HUES64 (cell line): ENCODE results near the gene SUPT5H.
A peak's percentile ranks its signal among the peaks of the same experiment; 100 is the strongest.

Experiments used
- H3K27ac ChIP-seq: 2 replicates; pipeline ENCODE4 v1.7.0; 2013; ENCODE audit warnings: low read depth, low read length, inconsistent platforms
- H3K27me3 ChIP-seq: 2 replicates; pipeline ENCODE4 v1.6.1; 2013; ENCODE audit warnings: mild to moderate bottlenecking, low read length; ENCODE audit not compliant: insufficient read depth
- H3K36me3 ChIP-seq: 2 replicates; pipeline ENCODE4 v1.6.1; 2013; ENCODE audit warnings: mild to moderate bottlenecking, low read length; ENCODE audit not compliant: insufficient read depth
- H3K4me1 ChIP-seq: 2 replicates; pipeline ENCODE4 v1.6.1; 2013; ENCODE audit warnings: mild to moderate bottlenecking, low read length, moderate library complexity; ENCODE audit not compliant: insufficient read depth
- H3K4me3 ChIP-seq: 2 replicates; pipeline ENCODE4 v1.5.1; 2013; ENCODE audit warnings: mild to moderate bottlenecking, low read length, moderate library complexity
- H3K9ac ChIP-seq: 2 replicates; pipeline ENCODE4 v1.6.1; 2013; ENCODE audit warnings: mild to moderate bottlenecking, low read depth, low read length
- H3K9me3 ChIP-seq: 2 replicates; pipeline ENCODE4 v1.6.1; 2013; ENCODE audit warnings: low read depth, low read length; ENCODE audit not compliant: insufficient read depth
- WGBS: fragments of 150-250, 120-280 bp; methylation state at CpG from one replicate; pipeline ENCODE4 v1.1.7; 2013; ENCODE audit warnings: missing lambda C conversion rate; 5-methylcytosine and 5-hydroxymethylcytosine counted together

Gene SUPT5H

DNA sequence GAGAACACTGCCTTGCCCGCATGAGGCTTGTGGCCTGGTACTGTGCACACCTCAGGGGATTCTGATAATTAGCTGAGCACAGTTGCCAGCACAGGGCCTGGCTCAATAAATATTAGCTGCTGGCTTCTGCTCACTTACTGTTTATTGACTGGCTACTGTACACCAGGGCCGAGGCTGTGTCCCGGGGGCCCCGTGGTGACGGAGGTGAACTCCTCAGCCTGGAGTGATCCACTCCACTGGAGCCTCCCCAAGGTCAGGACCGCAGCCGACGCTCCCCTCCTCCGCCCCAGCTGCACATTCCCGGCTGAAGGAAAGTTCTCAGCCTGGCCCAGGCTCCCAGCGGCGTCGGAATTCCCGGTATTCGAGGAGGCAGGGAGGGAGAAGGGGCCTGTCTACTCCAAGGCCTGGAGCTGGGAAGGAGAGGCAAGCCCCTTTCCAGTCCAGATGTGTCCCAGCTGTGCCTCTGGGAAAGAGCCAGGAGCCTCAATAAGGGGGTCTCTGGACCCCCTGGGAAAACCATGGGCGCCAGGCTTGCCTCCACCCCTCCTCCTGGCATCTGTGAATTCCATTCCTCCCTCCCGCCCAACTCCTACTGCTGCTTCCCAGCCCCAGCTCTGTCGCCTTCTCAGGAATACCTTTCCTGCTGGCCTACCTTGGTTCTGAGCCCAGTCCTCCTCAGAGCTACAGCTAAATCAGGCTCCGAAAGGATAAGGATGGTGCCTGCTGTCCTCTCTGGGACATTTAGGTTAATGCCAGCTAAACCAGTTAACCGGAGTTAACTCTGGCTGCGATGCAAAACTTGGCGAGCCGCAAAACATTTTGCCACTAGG is 16.9 kb upstream of the SUPT5H start:
- Histone ChIP-seq H3K27ac (peak overlapping the region; percentile 92), H3K9ac (peak overlapping the region; percentile 49)
- WGBS: 25% methylated on average over 23 of the region's 23 CpGs

DNA sequence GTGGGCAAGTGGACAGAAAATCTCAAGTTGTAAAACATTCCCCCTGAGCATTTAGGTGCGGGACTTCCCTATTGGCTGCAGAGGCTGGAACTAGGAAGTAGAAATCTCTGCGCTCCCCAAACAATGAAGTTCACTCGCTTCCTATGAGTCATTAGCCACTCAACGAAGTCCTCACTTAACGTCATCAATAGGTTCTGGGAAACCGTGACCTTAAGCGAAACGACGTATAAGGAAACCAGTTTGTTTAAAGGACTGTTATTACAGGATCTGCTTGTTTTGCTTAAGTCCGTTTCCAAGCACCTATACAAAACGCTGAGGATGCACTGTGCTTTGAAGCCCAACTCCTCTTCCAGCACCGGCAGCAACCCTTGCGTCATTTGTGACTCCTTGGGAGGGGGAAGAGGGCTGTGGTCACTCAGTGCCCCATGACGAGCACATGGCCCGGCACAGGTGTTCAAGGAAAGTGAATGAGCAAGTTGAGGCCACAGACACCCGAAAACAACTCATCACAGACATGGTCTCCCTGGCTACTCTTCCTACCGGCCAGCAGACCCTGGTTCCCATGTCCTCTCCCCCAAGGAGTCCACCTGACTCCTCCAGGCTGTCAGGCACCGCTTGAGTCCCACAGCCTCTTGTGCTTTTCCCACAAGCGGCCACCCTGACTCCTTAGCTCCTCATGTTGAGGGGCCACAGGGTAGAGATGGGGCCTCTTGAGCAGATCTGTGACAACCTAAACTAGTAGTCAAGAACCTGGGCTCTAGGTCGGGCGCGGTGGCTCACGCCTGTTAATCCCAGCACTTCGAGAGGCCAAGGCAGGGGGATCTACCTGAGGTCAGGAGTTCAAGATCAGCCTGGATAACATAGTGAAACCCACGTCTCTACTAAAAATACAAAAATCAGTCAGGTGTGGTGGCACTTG is 14.4 kb upstream of the SUPT5H start:
- Histone ChIP-seq H3K4me3 (no peak overlapping the region), H3K27me3 (no peaks in the 10 kb centered on the region), H3K4me1 (peaks cover 35% of the 10 kb centered on the region), H3K36me3 (peaks cover 33% of the 10 kb centered on the region), H3K9ac (peak overlapping the region; percentile 29), H3K9me3 (no peaks in the 10 kb centered on the region), H3K27ac (peak overlapping the region; percentile 81)
- WGBS: 73% methylated on average over 25 of the region's 25 CpGs

More for the DNA sequence above, 16.9 kb upstream of the SUPT5H start:
- H3K9me3 ChIP-seq: no peaks in the 10 kb centered on the region
- peak overlapping the region; percentile 22 for H3K4me3 ChIP-seq
- no peaks in the 10 kb centered on the region for H3K27me3 ChIP-seq
- peaks cover 38% of the 10 kb centered on the region for H3K36me3 ChIP-seq
- peaks cover 27% of the 10 kb centered on the region for H3K4me1 ChIP-seq

DNA sequence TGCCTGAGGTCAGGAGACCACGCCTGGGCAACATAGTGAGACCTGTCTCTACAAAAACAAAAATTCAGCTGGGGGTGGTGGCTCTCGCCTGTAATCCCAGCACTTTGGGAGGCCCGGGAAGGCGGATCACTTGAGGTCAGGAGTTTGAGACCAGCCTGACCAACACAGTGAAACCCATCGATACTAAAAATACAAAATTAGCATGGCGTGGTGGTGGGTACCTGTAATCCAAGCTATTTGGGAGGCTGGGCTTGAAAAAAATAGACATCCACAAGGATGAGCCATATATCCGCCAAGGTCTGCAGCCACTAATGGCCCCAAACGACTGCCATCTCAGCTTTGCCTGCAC is 12.7 kb upstream of the SUPT5H start:
- Histone ChIP-seq H3K9me3 (no peaks in the 10 kb centered on the region), H3K36me3 (peaks cover 33% of the 10 kb centered on the region), H3K4me3 (no peak overlapping the region), H3K9ac (no peak overlapping the region), H3K4me1 (peaks cover 29% of the 10 kb centered on the region), H3K27me3 (no peaks in the 10 kb centered on the region), H3K27ac (no peak overlapping the region; the same call in 1 of the 2 replicates)
- 97% methylated on average over 8 of the region's 8 CpGs for WGBS

DNA sequence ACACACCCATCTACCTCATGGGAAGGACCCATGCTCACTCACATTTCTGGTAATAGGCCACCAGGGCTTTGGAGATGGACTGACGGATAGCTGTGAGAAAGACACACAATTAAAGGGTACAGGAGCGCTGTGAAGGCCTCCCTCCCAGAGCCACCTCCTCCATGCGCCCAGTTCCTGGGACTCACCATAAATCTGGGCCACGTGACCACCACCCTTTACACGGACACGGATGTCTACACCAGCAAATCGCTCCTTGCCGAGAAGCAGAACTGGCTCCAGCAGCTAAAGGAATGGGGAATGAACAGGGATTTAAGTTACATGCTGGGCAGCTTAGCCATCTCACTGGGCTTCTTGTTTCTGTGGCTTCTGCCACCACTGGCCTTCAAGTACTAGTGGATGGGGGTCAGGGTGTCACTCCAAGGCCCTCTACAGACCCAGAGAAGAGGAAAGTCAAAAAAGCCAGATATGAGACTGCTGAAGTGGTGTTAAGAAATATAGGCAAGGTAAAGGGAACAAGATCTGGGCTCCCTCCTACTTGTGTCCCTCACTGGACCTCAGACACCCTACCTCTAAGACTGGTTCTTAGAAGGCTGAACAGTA is 11.8 kb upstream of the SUPT5H start:
- Histone ChIP-seq H3K27ac (peak overlapping the region; percentile 67), H3K36me3 (peaks cover 33% of the 10 kb centered on the region), H3K4me1 (peaks cover 21% of the 10 kb centered on the region), H3K4me3 (peak overlapping the region; percentile 87; the same call in 1 of the 2 replicates), H3K9ac (peak overlapping the region; percentile 99; the same call in 1 of the 2 replicates), H3K27me3 (no peaks in the 10 kb centered on the region), H3K9me3 (no peaks in the 10 kb centered on the region)
- WGBS: 98% methylated on average over 8 of the region's 8 CpGs

DNA sequence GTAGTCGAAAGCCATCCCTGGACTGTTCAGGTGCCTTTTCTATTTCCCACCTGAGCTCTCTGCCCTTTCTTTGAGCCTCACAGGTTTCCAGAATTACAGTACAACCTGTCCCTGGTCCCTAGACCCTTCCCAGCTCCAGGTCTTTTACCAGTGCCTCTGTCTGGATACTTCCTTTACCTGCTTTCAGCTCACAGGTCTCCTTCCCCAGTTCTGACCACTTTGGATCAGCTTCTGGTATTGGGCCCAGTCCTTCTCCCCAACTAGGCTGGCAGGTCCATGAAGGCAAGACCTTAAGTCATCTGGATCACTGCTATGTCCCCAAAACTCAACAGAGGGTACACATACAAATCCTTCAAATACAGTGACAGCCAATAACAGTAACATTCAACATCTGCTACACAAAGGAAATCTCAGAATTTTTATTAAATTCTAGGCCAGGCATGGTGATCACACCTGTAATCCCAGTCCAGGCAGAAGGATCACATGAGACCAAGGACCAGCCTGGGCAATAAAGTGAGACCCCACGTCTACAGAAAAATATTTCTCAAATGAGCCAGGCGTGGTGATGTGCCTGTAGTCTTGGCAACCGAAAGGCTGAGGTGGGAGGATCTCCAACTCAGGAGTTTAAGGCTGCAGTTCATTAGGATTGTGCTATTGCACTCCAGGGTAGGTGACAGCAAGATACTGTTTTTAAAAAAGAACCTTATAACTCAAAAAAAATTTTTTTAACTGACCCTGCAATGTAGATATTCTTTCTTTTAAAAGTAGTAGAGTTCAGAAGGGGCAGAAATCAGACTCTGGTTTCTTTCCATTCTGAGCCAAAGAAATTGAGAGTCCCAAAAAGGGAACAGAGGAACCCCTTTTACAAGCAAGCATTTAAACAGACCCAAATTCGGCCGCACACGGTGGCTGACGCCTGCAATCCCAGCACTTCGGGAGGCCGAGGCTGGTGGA is 11.0 kb upstream of the SUPT5H start:
- Histone ChIP-seq H3K27ac (peak overlapping the region; percentile 67), H3K36me3 (peaks cover 33% of the 10 kb centered on the region), H3K4me1 (peaks cover 16% of the 10 kb centered on the region), H3K27me3 (no peaks in the 10 kb centered on the region), H3K9me3 (no peaks in the 10 kb centered on the region), H3K4me3 (peak overlapping the region; percentile 87), H3K9ac (peak overlapping the region; percentile 99)
- WGBS: 67% methylated on average over 10 of the region's 10 CpGs

DNA sequence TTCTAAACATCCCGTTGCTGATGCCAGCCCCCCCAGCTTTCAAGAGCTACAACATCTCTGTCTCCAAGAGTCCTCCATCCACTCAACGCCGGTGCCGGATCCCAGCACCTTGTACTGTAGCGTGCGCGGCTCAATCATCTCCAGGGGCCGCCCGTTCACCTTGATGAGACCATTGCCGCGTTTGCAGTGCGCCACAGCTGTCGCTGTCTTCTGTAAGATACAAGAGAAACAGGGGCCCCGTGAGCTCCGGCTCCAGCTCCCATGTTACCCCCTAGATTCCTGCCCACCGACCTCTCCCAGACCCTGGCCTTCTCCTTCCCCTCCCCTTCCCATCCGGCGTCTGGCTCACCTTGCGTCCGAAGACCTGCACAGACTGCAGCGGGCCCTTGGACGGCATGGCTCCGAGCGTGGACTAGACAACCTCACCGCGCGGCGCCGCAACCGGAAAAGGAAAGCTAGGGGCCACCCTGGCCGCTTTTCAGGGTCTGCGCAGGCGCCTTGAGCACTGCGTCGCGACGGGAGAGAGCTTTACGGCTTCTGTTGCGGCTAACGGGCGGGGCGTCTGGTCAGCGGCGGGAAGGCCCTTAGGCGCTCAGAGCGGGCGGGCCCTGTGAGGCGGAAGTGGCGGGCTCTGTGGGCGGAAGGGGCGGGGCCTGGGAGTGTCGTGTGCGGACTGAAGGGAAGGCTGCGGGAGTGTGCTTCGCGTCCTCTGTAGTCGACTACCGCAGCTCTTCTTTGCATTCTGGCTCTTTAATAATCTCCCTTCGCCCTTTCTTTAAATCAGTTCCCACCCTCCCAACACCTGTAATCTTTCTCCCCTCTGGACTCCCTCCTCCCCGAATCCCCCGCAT is 9.7 kb upstream of the SUPT5H start, which contains the start of gene RPS16:
RPS16 (minus strand) TSS at position 451 of the 851 bp plus-strand sequence; CDS start at position 397, 54 bp downstream.
- Histone ChIP-seq H3K4me3 (peak within 1 kb of the TSS; percentile 87), H3K36me3 (peaks cover 33% of the 10 kb centered on the region), H3K27me3 (no peaks in the 10 kb centered on the region), H3K4me1 (peaks cover 12% of the 10 kb centered on the region), H3K9me3 (no peaks in the 10 kb centered on the region), H3K27ac (peak within 1 kb of the TSS; percentile 74), H3K9ac (peak within 1 kb of the TSS; percentile 99)
- WGBS: under 1% methylated on average over 61 of the region's 61 CpGs

DNA sequence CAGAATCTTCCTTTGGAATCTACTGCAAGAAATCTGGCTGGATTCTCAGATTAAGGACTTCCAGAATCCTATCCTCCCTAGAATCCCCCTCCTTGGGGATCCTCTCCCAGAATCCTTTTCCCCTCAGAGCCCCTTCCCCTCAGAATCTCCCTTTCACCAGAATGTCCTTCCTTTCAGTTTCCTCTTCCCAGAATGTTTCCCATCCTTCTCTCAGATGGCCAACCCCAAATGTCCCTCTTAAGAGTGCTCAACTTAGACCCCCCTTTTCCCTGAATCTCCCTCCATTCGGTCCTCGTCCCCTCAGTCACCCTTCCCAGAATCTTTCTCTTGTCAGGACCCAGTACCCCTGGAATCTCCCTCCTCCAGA is 9.0 kb upstream of the SUPT5H start:
- Histone ChIP-seq H3K27ac (peak overlapping the region; percentile 74), H3K9ac (peak overlapping the region; percentile 89), H3K36me3 (peaks cover 33% of the 10 kb centered on the region), H3K9me3 (no peaks in the 10 kb centered on the region), H3K4me1 (peaks cover 7% of the 10 kb centered on the region; the same call in 1 of the 2 replicates), H3K27me3 (no peaks in the 10 kb centered on the region), H3K4me3 (peak overlapping the region; percentile 87)
- 7% methylated on average over 2 of the region's 2 CpGs for WGBS

DNA sequence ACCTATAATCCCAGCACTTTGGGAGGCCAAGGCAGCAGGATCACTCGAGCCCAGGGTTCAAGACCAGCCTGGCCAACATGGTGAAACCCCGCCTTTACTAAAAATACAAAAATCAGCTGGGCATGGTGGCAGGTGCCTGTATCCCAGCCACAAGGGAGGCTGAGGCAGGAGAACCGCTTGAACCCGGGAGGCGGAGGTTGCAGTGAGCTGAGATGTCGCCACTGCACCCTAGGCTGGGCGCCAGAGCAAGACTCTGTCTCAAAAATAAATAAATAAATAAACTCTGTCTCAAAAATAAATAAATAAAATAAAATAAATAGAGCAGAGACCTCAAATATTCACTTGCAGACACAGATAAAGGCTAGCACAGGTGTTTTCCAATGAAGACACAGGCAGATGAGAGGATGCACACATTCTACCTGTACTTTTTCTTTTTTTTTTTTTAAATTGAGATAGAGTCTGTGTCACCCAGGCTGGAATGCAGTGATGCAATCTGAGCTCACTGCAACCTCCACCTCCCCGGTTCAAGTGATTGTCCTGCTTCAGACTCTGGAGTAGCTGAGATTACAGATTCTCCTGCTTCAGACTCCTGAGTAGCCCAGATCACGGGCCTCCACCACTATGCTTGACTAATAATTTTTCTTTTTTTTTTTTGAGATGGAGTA is 7.0 kb upstream of the SUPT5H start:
- 75% methylated on average over 8 of the region's 9 CpGs for WGBS
- no peak overlapping the region for H3K9ac ChIP-seq
- no peak overlapping the region for H3K27ac ChIP-seq
- no peaks in the 10 kb centered on the region for H3K27me3 ChIP-seq
- H3K4me3 ChIP-seq: no peak overlapping the region
- peaks cover 17% of the 10 kb centered on the region for H3K36me3 ChIP-seq
- H3K4me1 ChIP-seq: peaks cover 7% of the 10 kb centered on the region; the same call in 1 of the 2 replicates
- H3K9me3 ChIP-seq: no peaks in the 10 kb centered on the region

DNA sequence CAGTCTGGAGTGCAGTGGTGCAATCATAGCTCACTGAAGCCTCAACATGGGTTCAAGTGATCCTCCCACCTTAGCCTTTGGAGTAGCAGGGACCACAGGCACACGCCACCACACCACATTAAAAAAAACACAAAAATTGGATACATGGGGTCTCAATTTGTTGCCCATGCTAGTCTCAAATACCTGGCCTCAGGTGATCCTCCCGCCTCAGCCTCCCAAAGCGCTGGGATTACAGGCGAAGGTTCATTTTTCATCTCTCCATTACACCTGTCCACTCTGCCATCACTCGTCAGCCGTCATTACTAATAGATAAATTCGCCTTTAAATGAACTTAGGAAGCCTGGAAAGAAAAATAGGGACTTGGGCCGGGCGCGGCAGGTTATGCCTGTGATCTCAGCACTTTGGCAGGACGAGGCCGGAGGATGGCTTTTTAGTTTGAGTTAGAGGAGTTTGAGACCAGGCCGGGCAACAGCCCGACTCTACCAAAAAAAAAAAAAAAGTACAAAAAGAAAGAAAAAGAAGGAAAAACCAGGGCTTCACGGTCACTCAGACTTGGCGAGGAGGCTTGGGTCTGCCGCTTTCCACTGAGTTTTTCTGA is 685 bp upstream of the SUPT5H start:
- H3K9ac ChIP-seq: peak overlapping the region; percentile 96
- no peaks in the 10 kb centered on the region for H3K9me3 ChIP-seq
- no peaks in the 10 kb centered on the region for H3K4me1 ChIP-seq
- 18% methylated on average over 16 of the region's 17 CpGs for WGBS
- H3K27me3 ChIP-seq: no peaks in the 10 kb centered on the region
- peaks cover 17% of the 10 kb centered on the region for H3K36me3 ChIP-seq
- peak overlapping the region; percentile 94 for H3K4me3 ChIP-seq
- H3K27ac ChIP-seq: peak overlapping the region; percentile 92
